KBM-7 (cell line): ENCODE measurements around the gene KCNJ4.
"Not testable (repeated sequence)": the region's sequence is repeated elsewhere in the genome, so short reads cannot be mapped to it uniquely, and the experiment has no call there.

Source experiments
- DNase-seq: peaks from one replicate; pipeline ENCODE4 v3.0.0-alpha.2; 2015
- in situ Hi-C: fragments of 300-500 bp; cut with MboI; formaldehyde crosslinking; loops from 2 replicates; pipeline ENCODE4 v1.14.3; 2020; ENCODE audit warnings: low sequenced_read_pairs, low pct_unique_long_range_greater_than_20kb, mixed read lengths

Gene KCNJ4

DNA sequence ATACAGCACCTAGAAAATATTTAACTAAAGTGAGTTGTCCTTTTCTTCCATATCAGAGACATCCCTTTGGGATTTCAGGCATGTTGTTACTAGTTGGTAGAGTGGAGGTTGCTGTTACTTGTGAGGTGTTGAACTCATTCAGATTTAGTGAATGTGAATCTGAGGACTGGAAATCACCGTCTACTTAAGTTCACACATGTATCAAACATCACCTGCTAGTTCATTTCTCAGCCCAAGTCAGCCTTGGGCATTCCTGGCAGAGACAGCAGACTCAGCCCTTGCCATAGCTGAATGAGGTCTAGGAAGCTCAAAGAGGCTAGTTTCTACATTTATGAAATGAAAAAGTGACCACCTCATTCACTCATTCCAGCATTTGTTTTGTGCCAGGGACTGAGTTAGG is 22.6 kb upstream of the KCNJ4 start:
- DNase-seq: no peak
- in situ Hi-C loops: no loop called here

DNA sequence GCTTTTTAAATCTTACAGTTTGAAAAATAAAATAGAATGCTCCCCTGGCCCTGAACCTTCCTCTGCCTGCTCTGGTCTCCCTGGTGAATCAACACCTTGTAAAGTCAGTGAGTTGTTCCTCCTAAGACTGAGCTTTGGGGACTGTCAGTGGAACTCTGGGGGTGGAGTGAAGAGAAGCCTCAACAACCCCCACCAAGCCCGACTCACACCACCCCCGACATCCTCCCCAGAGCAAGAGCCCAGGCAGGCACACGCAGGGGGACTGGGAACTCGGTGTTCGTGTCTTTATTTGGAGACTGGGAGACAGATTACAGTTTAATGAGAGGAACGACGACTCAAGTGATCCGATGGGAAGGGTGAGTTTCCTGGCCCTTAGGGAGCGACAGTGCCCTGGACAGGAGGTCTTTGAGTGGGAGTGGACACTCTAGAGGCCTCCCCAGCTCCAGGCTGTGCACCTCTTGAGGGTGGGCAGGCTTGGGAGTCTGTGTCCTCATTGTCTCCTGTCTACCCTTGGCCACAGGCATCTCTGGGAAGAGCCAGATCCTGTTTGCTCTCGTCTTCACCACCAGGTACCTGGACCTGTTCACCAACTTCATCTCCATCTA is 19.1 kb upstream of the KCNJ4 start:
- DNase-seq: no peak
- in situ Hi-C loops: no loop called here

DNA sequence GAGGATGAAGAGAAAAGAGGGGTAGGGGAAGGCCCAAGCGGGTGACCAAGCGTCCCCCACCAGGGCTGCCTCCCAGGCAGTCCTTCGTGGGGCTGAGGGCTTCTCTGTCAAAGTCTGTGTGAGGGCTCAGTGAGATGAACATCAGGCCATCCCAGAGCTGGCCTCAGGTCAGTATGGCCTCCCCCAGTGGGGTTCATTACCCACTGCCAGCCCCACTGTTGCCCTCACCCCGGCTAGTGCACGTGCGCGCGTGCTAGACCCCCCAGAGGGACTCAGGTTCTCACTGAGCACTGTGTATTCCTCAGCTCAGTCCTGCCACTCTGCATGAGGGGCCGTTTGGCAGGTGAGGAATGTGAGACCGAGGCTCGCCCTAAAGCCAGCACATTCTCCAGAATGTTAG is 16.2 kb upstream of the KCNJ4 start:
- in situ Hi-C loops: no loop called here

DNA sequence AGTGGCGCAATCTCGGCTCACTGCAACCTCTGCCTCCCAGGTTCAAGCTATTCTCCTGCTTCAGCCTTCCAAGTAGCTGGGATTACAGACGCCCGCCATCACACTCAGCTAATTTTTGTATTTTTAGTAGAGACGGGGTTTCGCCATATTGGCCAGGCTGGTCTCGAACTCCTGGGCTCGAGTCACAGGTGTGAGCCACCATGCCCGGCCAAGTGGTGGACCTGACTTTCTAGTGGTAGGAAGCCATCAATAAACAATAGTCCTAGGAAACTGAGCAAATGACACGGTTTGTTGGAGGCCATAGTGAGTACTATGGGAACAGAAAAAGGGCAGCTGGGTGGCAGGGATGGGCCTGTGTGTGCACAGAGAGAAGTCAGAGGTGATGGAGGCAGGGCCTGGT is 15.2 kb upstream of the KCNJ4 start:
- in situ Hi-C loops, DNase-seq: not testable (repeated sequence)

More for the DNA sequence above, 16.2 kb upstream of the KCNJ4 start:
- no peak for DNase-seq

DNA sequence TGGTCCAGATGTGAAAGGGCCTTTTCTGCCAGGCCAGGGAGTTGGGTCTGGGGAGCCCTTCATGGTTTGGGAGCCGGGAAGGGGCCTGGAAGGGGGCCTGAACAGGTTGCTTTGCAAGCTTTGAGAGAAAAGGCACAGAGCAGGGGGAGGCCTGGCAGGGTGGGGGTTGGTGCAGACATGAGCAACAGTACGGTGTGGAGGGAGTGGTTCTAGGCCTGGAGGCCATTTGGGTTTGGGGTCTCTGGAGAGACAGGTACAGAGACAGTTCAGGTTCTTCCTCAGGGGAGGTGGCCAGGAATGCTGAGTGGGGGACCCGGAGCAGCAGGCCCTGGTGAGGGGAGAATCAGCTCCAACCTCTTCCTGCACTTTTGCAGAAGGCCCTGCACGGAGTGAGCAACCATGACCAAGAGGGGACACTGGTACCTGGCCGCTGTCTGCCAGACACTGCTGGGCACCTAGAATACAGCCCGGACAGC is 14.3 kb upstream of the KCNJ4 start:
- no peak for DNase-seq
- in situ Hi-C loops: no loop called here

DNA sequence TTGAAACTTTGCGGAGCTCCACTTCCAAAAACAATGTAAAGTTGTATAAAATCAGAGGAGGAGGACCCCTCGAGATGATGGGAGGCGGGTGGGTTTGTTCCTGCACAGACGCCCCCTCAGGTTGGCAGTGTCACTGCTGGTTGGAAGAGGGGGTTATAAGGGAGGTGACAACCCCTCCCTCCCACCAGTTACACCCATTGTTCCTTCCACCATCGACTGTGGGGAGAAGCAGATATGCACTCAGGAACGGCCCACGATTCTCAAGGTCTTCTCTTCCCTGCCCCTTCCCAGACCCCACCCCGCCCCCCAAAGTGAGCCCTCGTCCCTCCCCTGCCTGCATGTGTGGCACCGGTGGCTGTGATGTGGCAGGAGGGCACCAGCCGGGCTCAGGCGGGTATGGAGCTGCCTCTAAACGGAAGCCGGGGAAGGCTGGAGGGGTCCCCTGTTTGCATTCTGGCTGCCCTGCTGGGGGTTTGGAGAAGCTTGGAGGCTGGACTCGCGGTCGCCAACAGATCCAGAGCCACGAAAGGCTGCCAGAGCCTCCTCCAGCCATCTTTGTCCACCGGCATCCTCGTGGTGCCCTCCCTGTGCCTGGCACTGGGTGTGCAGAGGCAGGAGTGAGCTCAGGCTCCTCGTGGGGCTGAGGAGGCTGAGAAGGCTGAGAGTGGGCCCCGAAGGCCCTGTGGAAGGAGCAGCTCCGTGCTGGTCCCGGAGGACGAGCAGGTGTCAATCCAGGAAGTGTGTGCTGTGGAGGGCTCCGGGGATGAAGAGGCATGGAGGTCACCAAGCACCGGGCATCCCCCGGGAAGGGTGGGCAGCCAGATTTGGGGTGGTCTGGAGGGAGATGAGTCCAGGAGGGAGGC is 13.7 kb upstream of the KCNJ4 start:
- no peak for DNase-seq
- in situ Hi-C loops: no loop called here

DNA sequence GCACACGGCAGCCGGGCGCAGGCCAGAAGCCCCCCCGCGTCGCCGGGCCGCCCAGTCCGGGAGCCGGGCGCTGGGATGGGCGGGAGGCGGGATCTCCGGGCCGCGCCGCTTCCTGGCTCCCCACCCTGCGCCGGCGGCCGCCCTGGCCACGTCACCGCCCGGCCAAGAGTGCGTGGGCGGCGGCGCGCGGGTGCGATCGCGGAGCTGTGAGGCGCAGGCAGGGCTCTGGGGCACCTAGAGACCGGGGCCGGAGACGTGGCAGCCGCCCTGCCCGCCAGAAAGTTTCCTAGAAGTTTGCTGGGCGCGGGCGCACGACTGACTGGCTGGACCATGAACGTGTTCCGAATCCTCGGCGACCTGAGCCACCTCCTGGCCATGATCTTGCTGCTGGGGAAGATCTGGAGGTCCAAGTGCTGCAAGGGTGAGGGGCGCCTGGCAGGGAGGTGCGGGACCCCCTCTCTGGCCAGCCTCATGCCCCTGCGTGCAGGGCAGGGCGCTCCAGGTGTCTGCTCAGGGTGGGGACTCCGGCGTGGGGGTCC is 13.0 kb upstream of the KCNJ4 start, which contains the start of gene KDELR3:
Gene KDELR3, plus strand, starts transcription at position 193 of the 539 bp plus-strand sequence. Its CDS starts 138 bp downstream, at position 331.
- in situ Hi-C loops: no loop called here
- DNase-seq: peak; percentile 45

DNA sequence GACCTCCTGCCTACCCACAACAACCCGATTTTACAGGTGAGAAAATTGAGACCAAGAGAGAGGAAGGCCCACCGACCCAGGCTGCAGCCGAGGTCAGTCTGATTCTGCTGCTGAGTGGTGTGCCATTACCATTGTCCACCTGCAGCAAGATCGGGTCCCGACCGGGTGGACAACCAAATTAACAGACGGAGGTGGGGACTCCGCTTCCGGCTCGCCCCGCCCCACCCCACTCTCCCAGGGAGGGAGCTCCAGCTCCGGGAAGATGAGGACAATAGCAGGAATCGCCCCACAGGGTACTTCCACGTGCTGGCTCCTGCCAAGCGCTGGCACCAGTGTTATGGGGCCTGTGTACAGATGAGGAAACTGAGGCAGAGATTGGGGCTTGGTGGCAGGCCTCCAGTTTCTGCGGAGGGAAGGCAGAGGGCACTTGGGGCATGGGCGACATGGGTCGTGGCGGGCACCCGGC is 12.5 kb upstream of the KCNJ4 start:
- in situ Hi-C loops: no loop called here
- DNase-seq: no peak

DNA sequence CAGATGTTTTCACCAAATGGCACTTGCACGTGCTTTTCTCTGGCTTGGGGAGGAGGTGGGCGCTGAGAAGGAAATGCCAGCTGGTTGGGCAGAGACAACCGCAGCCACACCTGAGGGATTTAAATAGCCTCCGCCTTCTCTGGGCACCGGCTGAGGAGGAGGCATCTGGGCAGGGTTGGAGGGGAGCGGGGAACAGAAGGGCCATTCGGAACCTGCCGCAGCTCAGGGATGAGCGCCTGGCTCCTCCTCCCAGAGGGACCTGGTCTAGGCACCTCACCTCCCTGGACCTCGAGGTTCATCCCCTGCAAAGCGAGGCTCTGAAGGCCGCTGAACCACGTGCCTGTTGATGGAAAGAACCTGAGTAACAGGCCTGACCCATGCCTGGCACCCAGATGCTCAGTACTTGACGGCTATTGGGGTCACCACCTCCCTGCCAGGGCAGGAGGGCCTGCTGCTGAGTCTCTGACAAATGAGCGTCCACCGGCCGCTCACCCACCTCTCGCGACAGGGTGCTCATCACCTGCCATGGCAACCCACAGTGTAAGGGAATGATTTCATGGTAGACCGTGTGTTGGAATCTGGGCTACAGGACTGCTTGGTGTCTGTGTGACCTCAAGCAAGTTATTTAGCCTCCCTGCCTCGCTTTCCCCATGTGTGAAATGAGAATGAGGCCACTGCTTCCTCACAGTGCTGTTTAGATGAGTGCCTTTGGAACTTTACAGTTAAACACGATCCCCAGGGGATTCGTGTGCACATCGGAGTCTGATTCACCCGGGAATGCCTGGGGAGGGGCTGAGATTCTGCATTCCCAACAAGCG is 10.9 kb upstream of the KCNJ4 start:
- in situ Hi-C loops: no loop called here
- DNase-seq: no peak

DNA sequence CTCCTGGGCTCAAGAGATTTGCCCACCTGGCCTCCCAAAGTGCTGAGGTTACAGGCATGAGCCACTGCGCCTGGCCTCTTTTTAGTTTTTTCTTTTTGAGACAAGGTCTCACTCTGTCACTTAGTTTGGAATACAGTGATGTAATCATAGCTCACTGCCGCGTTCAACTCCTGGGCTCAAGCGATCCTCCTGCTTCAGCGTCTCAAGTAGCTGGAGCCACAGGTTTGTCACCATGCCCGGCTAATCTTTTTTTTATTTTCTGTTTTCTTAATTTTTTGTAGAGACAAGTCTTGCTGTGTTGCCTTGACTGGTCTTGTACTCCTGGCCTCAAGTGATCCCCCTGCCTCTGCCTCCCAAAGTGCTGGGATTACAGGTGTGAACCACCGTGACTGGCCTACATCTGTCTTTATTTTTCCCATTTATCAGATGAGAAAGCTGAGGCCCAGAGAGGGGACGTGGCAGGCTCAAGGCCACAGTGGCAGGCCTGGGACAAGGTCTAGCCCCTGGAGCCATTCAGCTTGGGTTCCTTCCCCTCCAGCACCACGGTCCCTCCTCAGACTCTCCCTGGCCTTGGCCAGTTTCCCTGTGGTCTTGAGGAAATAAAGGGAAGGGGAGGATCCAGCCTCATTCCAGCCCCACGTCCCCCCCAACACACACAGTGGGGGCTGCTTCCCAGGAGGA is 10.1 kb upstream of the KCNJ4 start:
- in situ Hi-C loops: no loop called here

DNA sequence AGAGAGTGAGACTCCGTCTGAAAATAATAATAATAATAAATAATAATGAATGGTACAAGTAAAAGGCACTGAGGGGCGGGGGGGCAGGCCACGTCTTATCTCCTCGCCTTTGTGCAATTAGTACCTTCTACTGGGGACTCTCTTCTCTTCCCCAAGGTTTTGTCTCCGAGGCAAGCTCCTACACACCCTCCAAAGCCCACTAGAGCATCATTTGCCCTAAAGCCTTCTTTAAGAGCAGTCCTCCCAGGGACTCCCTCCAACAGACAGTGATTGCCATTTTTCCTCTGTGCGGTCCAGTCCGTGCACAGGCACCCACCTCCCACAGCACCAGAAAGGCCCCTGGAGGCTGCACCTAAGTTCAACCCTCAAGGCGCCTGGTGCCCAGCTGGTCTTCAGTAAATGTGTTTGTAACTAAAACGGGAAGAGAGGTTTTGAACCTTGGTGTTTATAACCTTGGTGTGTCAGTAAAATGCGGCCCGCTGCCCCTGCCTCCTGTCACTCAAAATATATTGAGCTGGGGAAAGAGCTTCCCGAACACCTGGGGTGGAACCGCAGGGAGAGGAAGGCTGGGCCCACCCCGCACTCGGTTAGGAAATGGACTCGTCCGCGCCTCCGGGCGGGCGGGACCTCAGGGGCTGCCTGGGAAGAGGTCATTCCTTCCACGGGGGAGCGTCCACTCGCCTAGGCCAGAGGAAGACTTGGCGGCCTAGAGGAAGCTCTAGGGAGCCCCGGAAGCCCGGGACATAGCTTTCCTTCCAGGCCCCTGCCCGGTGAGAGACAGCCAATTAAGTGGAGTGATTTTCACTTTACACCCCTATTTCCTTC is 8.2 kb upstream of the KCNJ4 start:
- in situ Hi-C loops: no loop called here
- DNase-seq: peak; percentile 49

More for the DNA sequence above, 10.1 kb upstream of the KCNJ4 start:
- no peak for DNase-seq

DNA sequence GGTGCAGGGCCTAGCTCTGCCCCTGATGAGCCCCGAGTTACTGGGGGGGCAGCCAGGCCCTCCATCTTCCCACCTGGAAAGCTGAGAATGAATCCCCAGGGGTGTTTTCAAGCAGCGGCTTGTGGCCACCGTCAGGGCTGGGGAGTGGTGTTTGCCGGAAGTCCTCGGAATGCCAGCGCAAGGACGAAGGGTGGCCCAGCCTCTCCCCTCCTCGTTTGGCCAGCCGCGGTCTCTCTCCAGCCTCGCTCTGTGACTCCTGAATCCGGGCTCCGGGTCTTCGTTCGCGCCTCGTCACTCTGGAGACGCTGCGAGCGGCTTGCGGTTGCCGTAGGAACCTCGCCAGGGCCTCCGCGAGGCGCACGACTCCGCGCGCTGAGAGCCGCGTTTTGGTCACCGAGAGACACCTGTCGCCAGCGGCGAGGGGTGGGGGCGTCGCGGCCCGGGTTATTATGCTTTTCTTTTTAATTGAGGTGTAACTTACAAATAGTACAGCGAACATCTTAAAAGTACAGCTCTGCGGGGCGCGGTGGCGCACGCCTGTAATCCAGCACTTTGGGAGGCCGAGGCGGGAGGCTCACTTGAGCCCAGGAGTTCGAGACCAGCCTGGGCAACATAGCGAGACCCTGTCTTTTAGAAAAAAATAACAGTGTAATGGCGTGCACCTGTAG is 6.5 kb upstream of the KCNJ4 start:
- in situ Hi-C loops: no loop called here
- DNase-seq: peak; percentile 84

DNA sequence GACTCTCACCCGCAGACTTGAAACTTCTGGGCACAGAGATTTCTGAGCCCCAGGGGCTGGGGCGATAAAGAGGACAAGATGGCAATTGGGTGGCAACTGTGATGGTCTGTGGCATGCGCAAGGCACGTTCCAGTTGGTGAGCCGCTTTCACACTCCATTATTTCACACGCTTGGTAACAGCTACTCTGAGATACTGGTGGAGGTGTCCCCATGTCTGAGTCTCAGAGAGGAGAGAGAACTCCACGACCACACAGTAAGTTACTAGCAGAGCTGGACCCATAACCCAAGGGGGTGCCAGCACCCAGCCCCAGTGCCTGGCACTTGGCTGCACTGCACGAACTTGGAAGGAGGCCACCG is 6.0 kb upstream of the KCNJ4 start:
- no peak for DNase-seq
- in situ Hi-C loops: no loop called here

DNA sequence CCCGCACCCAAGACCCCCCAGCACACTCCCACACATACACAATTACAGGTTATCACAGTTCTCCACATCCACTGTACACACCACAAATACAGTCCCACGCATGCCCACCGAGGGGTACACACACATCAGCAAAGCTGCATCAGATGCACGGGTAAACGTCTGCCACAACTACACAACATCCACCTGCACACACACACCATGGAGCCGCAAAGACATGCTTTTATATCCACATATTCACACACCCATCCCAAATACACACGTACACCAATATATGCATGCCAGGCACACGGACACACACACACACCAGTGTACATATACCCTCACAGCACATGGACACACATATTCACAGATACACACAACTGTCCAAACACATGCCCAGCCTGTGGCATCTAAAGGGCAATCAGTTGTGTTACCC is 5.4 kb upstream of the KCNJ4 start:
- in situ Hi-C loops: no loop called here
- DNase-seq: no peak

DNA sequence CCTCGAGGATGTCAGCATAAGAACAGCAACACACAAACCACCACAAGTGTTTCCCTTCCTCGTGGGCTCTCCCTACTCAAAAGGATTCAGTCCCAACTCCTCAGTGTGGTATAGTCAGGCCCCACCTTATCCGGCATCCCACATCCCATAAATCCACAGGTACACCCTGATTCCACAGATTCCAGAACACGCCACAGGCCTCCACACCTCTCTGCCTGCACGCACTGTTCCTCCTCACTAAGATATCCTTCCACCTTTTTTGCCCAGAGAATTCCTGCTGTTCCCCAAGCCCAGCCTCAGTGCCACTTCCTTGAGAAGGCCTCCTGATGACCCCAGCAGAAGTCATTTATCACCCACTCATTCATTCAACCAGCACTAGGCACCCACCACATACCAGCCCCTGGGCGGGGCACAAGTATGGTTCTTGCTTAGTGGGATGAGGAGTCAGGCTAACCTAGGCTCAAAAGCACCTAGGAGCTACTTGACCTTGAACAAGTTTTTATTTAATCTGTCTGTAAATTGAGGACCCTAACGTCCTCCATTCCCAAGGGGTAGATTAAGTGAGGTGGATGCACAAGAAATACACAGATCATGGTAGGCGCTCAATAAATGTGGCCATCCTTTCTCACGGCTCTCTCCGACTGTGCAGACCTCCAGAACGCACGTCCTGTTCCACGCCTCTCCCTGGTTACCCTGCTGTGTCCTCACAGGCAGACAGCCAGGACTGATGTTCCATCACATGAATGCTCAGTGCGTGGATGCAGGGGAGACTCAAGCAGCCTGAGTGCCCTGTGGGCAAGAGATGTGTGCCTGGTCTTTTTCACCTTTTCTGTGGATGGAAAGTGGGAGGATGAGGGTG is 2.1 kb upstream of the KCNJ4 start:
- in situ Hi-C loops: no loop called here
- DNase-seq: no peak

DNA sequence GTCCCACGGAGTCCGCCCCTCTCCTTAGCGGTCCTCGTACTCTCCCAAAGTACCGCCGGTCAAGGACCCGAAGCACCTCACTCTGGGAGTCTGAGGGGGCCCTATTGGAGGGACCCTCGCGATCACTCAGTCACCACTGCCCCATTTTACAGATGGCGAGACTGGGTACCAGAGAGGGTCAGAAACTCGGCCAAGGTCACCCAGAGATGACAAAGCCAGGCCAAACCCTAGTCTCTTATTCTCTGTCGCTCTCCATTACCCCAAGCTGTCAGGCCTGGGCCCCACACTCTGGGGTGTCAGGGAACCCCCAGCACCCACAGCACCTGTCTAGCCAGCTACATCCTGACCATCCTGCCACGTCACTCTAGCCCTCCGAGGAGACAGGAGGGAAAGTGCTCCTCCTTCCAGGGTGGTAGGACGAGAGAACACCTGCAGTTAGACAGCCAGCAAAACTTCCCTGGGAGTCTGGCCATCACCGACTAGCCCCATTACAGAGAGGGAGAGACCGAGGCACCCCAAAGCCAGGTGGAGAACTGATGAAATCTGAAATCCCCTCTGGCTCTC is 1.4 kb upstream of the KCNJ4 start:
- in situ Hi-C loops: no loop called here
- DNase-seq: no peak
